CD14-positive monocyte (primary cell): ENCODE data around the gene ZFP36L2. TPM values are rescaled to one million over a fixed set of nuclear protein-coding genes. Genes with fewer than 3 reads are reported as not detected.
A peak's percentile ranks its signal among the peaks of the same experiment; 100 is the strongest.

Experiments used
- DNase-seq, 3 donors: peaks; one replicate each; pipeline ENCODE4 v3.0.0-alpha.2; 2011 to 2022
- H2AFZ ChIP-seq: 2 replicates; pipeline ENCODE4 v1.6.0; 2012; ENCODE audit warnings: mild to moderate bottlenecking, low read depth, low read length, inconsistent platforms; ENCODE audit not compliant: insufficient read depth, poor library complexity, severe bottlenecking
- H3K27ac ChIP-seq, 2 donors: 1 replicate in 1 of 2; 2 replicates in 1 of 2; pipeline ENCODE4 v1.5.1; 2012 to 2013; ENCODE audit warnings: low read length in 2 of 2, control low read depth in 1 of 2, inconsistent platforms in 1 of 2, low read depth in 1 of 2, mild to moderate bottlenecking in 1 of 2
- H3K27me3 ChIP-seq, 2 donors: one replicate each; pipeline versions ENCODE4 v1.6.0 to v1.6.1; 2011 to 2013; ENCODE audit warnings: low read length in 2 of 2; ENCODE audit not compliant: control insufficient read depth in 2 of 2, insufficient read depth in 2 of 2
- H3K36me3 ChIP-seq, 2 donors: replicated peaks in 1 of 2; 1 replicate in 1 of 2; 2 replicates in 1 of 2; pipeline versions ENCODE4 v1.5.1 to v1.6.1; 2012 to 2013; ENCODE audit warnings: low read length in 2 of 2, control low read depth in 1 of 2, inconsistent platforms in 1 of 2, mild to moderate bottlenecking in 1 of 2; ENCODE audit not compliant: insufficient read depth in 2 of 2, control insufficient read depth in 1 of 2
- H3K4me1 ChIP-seq, 2 donors: 1 replicate in 1 of 2; 2 replicates in 1 of 2; pipeline versions ENCODE4 v1.5.1 to v1.6.1; 2012 to 2013; ENCODE audit warnings: low read length in 2 of 2, control low read depth in 1 of 2, inconsistent platforms in 1 of 2, mild to moderate bottlenecking in 1 of 2, moderate library complexity in 1 of 2; ENCODE audit not compliant: insufficient read depth in 2 of 2, control insufficient read depth in 1 of 2
- H3K4me2 ChIP-seq: replicated peaks from 2 replicates; pipeline ENCODE3; 2012; ENCODE audit warnings: low read length, moderate library complexity, mild to moderate bottlenecking; ENCODE audit not compliant: poor library complexity, severe bottlenecking; ENCODE audit errors: extremely low read depth
- H3K4me3 ChIP-seq, 3 experiments: fragments of 200-600 bp in 1 of 3; sonication (generic) in 1 of 3; replicated peaks in 1 of 3; 1 replicate in 2 of 3; 2 replicates in 1 of 3; pipeline ENCODE4 v1.5.1; 2011 to 2013; ENCODE audit warnings: low read length in 3 of 3, mild to moderate bottlenecking in 3 of 3, control low read depth in 2 of 3, low read depth in 2 of 3, inconsistent platforms in 1 of 3, moderate library complexity in 1 of 3
- H3K79me2 ChIP-seq: 2 replicates; pipeline ENCODE4 v1.6.0; 2012; ENCODE audit warnings: mild to moderate bottlenecking, control low read depth, inconsistent platforms, low read length, moderate library complexity; ENCODE audit not compliant: insufficient read depth
- H3K9ac ChIP-seq: 2 replicates; pipeline ENCODE4 v1.6.0; 2017; ENCODE audit warnings: low read length, mild to moderate bottlenecking; ENCODE audit not compliant: insufficient read depth, poor library complexity, severe bottlenecking
- H3K9me3 ChIP-seq, 2 donors: replicated peaks in 1 of 2; 1 replicate in 1 of 2; 2 replicates in 1 of 2; pipeline versions ENCODE4 v1.5.1 to v1.6.1; 2012 to 2013; ENCODE audit warnings: low read length in 2 of 2, control low read depth in 1 of 2; ENCODE audit not compliant: control insufficient read depth in 1 of 2, insufficient read depth in 1 of 2
- H4K20me1 ChIP-seq: 2 replicates; pipeline ENCODE4 v1.6.0; 2012; ENCODE audit warnings: mild to moderate bottlenecking, low read length, control low read depth, moderate library complexity; ENCODE audit not compliant: insufficient read depth
- H3K27ac Mint-ChIP-seq, 7 donors: one replicate each; pipeline ENCODE4 v1.8.0; 2020; ENCODE audit warnings: mild to moderate bottlenecking in 7 of 7, mixed read lengths in 7 of 7, moderate library complexity in 6 of 7, inconsistent platforms in 2 of 7
- H3K27me3 Mint-ChIP-seq, 3 donors: one replicate each; pipeline ENCODE4 v1.8.0; 2021 to 2022; ENCODE audit warnings: low read depth in 3 of 3, mild to moderate bottlenecking in 3 of 3, mixed read lengths in 3 of 3, moderate library complexity in 3 of 3, inconsistent platforms in 1 of 3
- H3K36me3 Mint-ChIP-seq, 2 donors: one replicate each; pipeline ENCODE4 v1.8.0; 2020; ENCODE audit warnings: mixed read lengths in 2 of 2, inconsistent platforms in 1 of 2, mild to moderate bottlenecking in 1 of 2
- H3K4me1 Mint-ChIP-seq: one replicate; pipeline ENCODE4 v1.8.0; 2020; ENCODE audit warnings: mild to moderate bottlenecking, mixed read lengths
- H3K4me3 Mint-ChIP-seq, 2 donors: one replicate each; pipeline ENCODE4 v1.8.0; 2020; ENCODE audit warnings: mild to moderate bottlenecking in 2 of 2, mixed read lengths in 2 of 2, moderate library complexity in 1 of 2
- H3K9me3 Mint-ChIP-seq, 7 donors: one replicate each; pipeline ENCODE4 v1.8.0; 2020 to 2022; ENCODE audit warnings: mixed read lengths in 7 of 7, mild to moderate bottlenecking in 6 of 7, moderate library complexity in 6 of 7, inconsistent platforms in 2 of 7
- CTCF ChIP-seq: fragments of 200-600 bp; IDR thresholded peaks from one replicate; pipeline ENCODE4 v1.8.0; 2022; ENCODE audit warnings: antibody characterized with exemption, mild to moderate bottlenecking
- WGBS: methylation state at CpG from one replicate; pipeline ENCODE4 v1.1.5; 2013; ENCODE audit warnings: missing lambda C conversion rate; ENCODE audit not compliant: insufficient coverage; 5-methylcytosine and 5-hydroxymethylcytosine counted together
- intact Hi-C, 2 donors: fragments of 100-400 bp; cut with micrococcal nuclease; formaldehyde crosslinking; loops; one replicate each; pipeline versions ENCODE4 v1.15.0 to v1.15.1; 2023
- polyA plus RNA-seq, 3 donors: library from polyadenylated mRNA; depleted of rRNA in 1 of 3; unstranded in 2 of 3; stranded (reverse) in 1 of 3; fragments of 300-500 nt in 2 of 3; fragments of >200 nt in 1 of 3; fragmentation: Illumina TruSeq in 2 of 3; gene quantifications; 1 replicate in 2 of 3; 2 replicates in 1 of 3; pipeline ENCODE4 v1.2.3, GENCODE V29; 2012 to 2021

The ZFP36L2 gene
- polyA plus RNA-seq, 3 donors = 84.4 to 150 (median 88.3) TPM

GRCh38 chr2:43226955-43227829, 786 bp upstream of the ZFP36L2 start:
- Histone ChIP-seq H4K20me1 (peaks cover 42% of the 10 kb centered on the region), H3K27me3 (no peaks in the 10 kb centered on the region), H3K9me3 (no peaks in the 10 kb centered on the region), H3K4me3 (peak overlapping the region; percentile 52 to 99 (median 75)), H3K4me2 (peak overlapping the region; percentile 90), H3K27ac (peak overlapping the region; percentile 88 to 92), H3K4me1 (peaks cover 38 to 64% of the 10 kb centered on the region in 2 donors), H3K36me3 (peaks cover 30 to 46% of the 10 kb centered on the region in 2 donors), H3K79me2 (peaks cover 74% of the 10 kb centered on the region), H2AFZ (peak overlapping the region; percentile 51), H3K9ac (peak overlapping the region; percentile 86)
- H3K27me3 Mint-ChIP-seq = peaks cover 0 to 5% (median 0%) of the 10 kb centered on the region in 3 donors
- peak overlapping the region; percentile 87 to 92 for H3K4me3 Mint-ChIP-seq
- peaks cover 0 to 9% (median 0%) of the 10 kb centered on the region in 7 donors for H3K9me3 Mint-ChIP-seq
- under 1% methylated on average over 70 of the region's 77 CpGs for WGBS
- H3K27ac Mint-ChIP-seq = peak overlapping the region; percentile 94 to 98 (median 95)
- intact Hi-C loops = loop anchor here (1.0 to 10.0 kb wide), 8 partner anchors 58 to 402 kb away; no protein-coding TSS in a partner anchor
- peak; percentile 70 to 83 (median 75) for DNase-seq
- peaks cover 44% of the 10 kb centered on the region for H3K4me1 Mint-ChIP-seq
- TF ChIP-seq CTCF = peak; percentile 56
- H3K36me3 Mint-ChIP-seq = peaks cover 24 to 40% of the 10 kb centered on the region in 2 donors

- Histone ChIP-seq H2AFZ (no peak overlapping the region), H3K4me2 (peak overlapping the region; percentile 90), H3K27ac (peak overlapping the region; percentile 92 to 95), H3K4me1 (peaks cover 31 to 62% of the 10 kb centered on the region in 2 donors), H3K36me3 (peaks cover 32 to 44% of the 10 kb centered on the region in 2 donors), H3K27me3 (no peaks in the 10 kb centered on the region), H3K9me3 (no peaks in the 10 kb centered on the region), H4K20me1 (peaks cover 54% of the 10 kb centered on the region), H3K4me3 (peak overlapping the region; percentile 83 to 99 (median 87)), H3K79me2 (peaks cover 86% of the 10 kb centered on the region), H3K9ac (peak overlapping the region; percentile 86)
- H3K9me3 Mint-ChIP-seq = peaks cover 0 to 9% (median 0%) of the 10 kb centered on the region in 7 donors
- peak overlapping the region; percentile 93 to 98 (median 96) for H3K27ac Mint-ChIP-seq
- WGBS = under 1% methylated on average over 70 of the region's 80 CpGs
- peaks cover 0 to 4% (median 0%) of the 10 kb centered on the region in 3 donors for H3K27me3 Mint-ChIP-seq
- peaks cover 45% of the 10 kb centered on the region for H3K4me1 Mint-ChIP-seq
- intact Hi-C loops = loop anchor here (2.0 to 10.0 kb wide), 7 partner anchors 57 to 401 kb away; no protein-coding TSS in a partner anchor
- no peak for TF ChIP-seq CTCF
- peak; percentile 65 to 86 (median 79) for DNase-seq
- H3K4me3 Mint-ChIP-seq = peak overlapping the region; percentile 93 to 100
- H3K36me3 Mint-ChIP-seq = peaks cover 28 to 50% of the 10 kb centered on the region in 2 donors
These were observed 433 bp downstream of the ZFP36L2 start for GRCh38 chr2:43225788-43226557.
